ENCODE data around the gene EIF4B. TPM values are rescaled to one million over a fixed set of nuclear protein-coding genes. Genes with fewer than 3 reads are reported as not detected.

The EIF4B gene
- total and polyA plus RNA-seq, 2 of the 13 experiments (the other 11 are each of a cell fraction or from before 2014, with no cell fraction given) = 416 to 548 TPM

GRCh38 chr12:53061404-53062010, 55.3 kb downstream of the EIF4B start (continued):
- peak in 1 of 2 experiments; percentile 55; a peak in 2 of 4 replicates for TF ChIP-seq KLF16 (CRISPR knock-in tag; IDR thresholded peaks at IDR 0.05)
- no peak for TF ChIP-seq ZNF878 (CRISPR knock-in tag; IDR thresholded peaks at IDR 0.05)
- no peak for TF ChIP-seq GLI4 (CRISPR knock-in tag; IDR thresholded peaks at IDR 0.05; ENCODE audit: borderline replicate concordance)
- TF ChIP-seq ZNF572 (CRISPR knock-in tag; IDR thresholded peaks at IDR 0.05) = 0 out of 2 replicates have a peak, but pooled peaks have one; percentile 33
- TF ChIP-seq ZUFSP (CRISPR knock-in tag; IDR thresholded peaks at IDR 0.05; ENCODE audit: borderline replicate concordance) = no peak
- no peak for TF ChIP-seq GTF2F1 (IDR thresholded peaks at IDR 0.05; ENCODE audit: low read length)
- no peak for TF ChIP-seq ZNF234 (CRISPR knock-in tag; conservative IDR thresholded peaks at IDR 0.05)
- no peak for TF ChIP-seq GATA4 (IDR thresholded peaks at IDR 0.05; ENCODE audit: borderline replicate concordance, low read depth)
- peak; percentile 96 for TF ChIP-seq ZBTB33 (CRISPR knock-in tag; IDR thresholded peaks at IDR 0.05)
- no peak for TF ChIP-seq SRSF9 (IDR thresholded peaks at IDR 0.05; ENCODE audit: borderline replicate concordance, insufficient read depth, low read depth, low read length, poor library complexity, severe bottlenecking)
- TF ChIP-seq ZNF891 (CRISPR knock-in tag; IDR thresholded peaks at IDR 0.05) = no peak
- no peak; the same call in 1 of the 2 replicates for TF ChIP-seq BRF2 (CRISPR knock-in tag; IDR thresholded peaks at IDR 0.05)
- TF ChIP-seq ZSCAN21 (CRISPR knock-in tag; IDR thresholded peaks at IDR 0.05; ENCODE audit: borderline replicate concordance) = peak; percentile 37; the same call in 1 of the 2 replicates
- TF ChIP-seq SP4 (CRISPR knock-in tag; IDR thresholded peaks at IDR 0.05) = no peak
- no peak for TF ChIP-seq CHD4 (IDR thresholded peaks at IDR 0.05; ENCODE audit: borderline replicate concordance, low read length)
- no peak for TF ChIP-seq E2F2 (CRISPR knock-in tag; IDR thresholded peaks at IDR 0.05; ENCODE audit: borderline replicate concordance)
- no peak for TF ChIP-seq ELF1 (CRISPR knock-in tag; IDR thresholded peaks at IDR 0.05)
- peak; percentile 75 for TF ChIP-seq ZGPAT (CRISPR knock-in tag; IDR thresholded peaks at IDR 0.05)
- no peak for TF ChIP-seq ZNF567 (CRISPR knock-in tag; IDR thresholded peaks at IDR 0.05; ENCODE audit: borderline replicate concordance)
- TF ChIP-seq EEA1 (CRISPR knock-in tag; IDR thresholded peaks at IDR 0.05; ENCODE audit: borderline replicate concordance) = no peak
